ENCODE measurements around the gene LILRA6.

- TF ChIP-seq, protein P1, sequence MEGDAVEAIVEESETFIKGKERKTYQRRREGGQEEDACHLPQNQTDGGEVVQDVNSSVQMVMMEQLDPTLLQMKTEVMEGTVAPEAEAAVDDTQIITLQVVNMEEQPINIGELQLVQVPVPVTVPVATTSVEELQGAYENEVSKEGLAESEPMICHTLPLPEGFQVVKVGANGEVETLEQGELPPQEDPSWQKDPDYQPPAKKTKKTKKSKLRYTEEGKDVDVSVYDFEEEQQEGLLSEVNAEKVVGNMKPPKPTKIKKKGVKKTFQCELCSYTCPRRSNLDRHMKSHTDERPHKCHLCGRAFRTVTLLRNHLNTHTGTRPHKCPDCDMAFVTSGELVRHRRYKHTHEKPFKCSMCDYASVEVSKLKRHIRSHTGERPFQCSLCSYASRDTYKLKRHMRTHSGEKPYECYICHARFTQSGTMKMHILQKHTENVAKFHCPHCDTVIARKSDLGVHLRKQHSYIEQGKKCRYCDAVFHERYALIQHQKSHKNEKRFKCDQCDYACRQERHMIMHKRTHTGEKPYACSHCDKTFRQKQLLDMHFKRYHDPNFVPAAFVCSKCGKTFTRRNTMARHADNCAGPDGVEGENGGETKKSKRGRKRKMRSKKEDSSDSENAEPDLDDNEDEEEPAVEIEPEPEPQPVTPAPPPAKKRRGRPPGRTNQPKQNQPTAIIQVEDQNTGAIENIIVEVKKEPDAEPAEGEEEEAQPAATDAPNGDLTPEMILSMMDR (IDR thresholded peaks at IDR 0.05; ENCODE audit: insufficient read depth, low read depth, low read length), result no peak
- no peak for TF ChIP-seq EZH2 (IDR thresholded peaks at IDR 0.05; ENCODE audit: insufficient read depth, low read length)
Measured at GRCh38 chr19:54229146-54229545, 13.4 kb downstream of the LILRA6 start.

Measured in astrocyte (in vitro differentiated cells and primary cell).